Left colon (tissue), 2 donors: ENCODE measurements around the gene TMED1. TPM values are rescaled to one million over a fixed set of nuclear protein-coding genes. Genes with fewer than 3 reads are reported as not detected.
A peak's percentile ranks its signal among the peaks of the same experiment; 100 is the strongest.

Experiments used
- ATAC-seq: fragments of 200-7000 bp; cut with Tn5 transposase; one replicate; pipeline ENCODE4 v1.9.1; 2020; ENCODE audit warnings: mild to moderate bottlenecking, moderate library complexity
- DNase-seq, 2 donors: peaks; one replicate each; pipeline ENCODE4 v3.0.0-alpha.2; 2020
- intact Hi-C, 2 donors: fragments of 100-400 bp; cut with DNase I in 1 of 2; cut with micrococcal nuclease in 1 of 2; formaldehyde crosslinking; loops; one replicate each; pipeline versions ENCODE4 v1.11.2 to v1.14.0; 2022; cut with DNase I, micrococcal nuclease
- total RNA-seq, 2 donors: library from RNA; stranded (reverse); fragmentation: NEBNext Ultra II Directional; extraction: Animal tissue kit (Norgen Biotek cat#: 25700); gene quantifications; one replicate each; pipeline ENCODE4 v1.2.1, GENCODE V29; 2021
- donor health status: DM: no; HTN: no; CAD: no.
- donor health status: DM: yes; HTN: yes; CAD: no.

The TMED1 gene
- total RNA-seq, 2 donors from 2014 or later: 16.9 to 19.5 TPM

DNA sequence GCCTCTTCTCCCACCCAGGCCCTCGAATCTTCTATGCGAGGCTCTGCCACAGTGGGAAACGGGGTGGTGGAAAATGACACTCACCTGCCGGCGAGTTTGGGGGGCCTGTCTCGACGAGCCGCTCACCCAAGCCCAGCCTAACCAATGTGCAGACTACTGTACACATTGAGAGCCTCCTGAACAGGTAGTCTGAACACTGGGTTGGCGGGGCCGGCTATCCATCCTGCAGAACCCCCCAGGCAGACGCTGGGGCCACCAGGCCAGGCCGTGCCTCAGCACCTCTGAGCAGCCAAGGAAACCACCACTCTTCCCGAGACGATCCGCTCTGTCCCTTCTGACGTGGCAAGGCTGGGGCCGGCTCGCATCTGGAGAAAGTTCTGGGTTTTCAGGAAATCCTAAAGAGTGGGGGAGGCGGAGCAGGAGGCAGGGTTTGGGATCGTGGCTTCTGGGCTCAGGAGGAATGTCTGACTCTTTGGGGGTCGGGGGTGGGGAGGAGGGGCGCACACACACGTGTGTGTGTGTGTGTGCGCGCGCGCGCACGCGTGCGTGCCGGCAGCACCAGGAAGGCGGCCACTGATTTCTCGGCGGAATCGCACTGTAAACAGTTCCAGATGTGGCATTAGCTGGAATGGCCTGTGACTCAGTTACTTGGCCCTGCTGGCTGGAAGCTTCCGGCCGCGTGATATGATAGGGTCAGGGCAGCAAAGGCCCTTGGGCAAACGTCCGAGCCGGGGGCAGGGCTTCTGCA is 18.5 kb downstream of the TMED1 start:
- DNase-seq: peak; percentile 48 to 55
- no peak for ATAC-seq
- intact Hi-C loops: no loop called here

- intact Hi-C loops: no loop called here
- no peak for ATAC-seq
- DNase-seq: no peak
These were observed 19.3 kb downstream of the TMED1 start for GRCh38 chr19:10816691-10817090.

GRCh38 chr19:10815969-10816644 is 19.9 kb downstream of the TMED1 start:
- no peak for ATAC-seq

GRCh38 chr19:10815007-10815536 is 20.9 kb downstream of the TMED1 start:
- no peak for DNase-seq
- intact Hi-C loops: no loop called here

More at GRCh38 chr19:10815969-10816644, 19.9 kb downstream of the TMED1 start:
- DNase-seq: no peak
- intact Hi-C loops: no loop called here

GRCh38 chr19:10812902-10813404 is 23.1 kb downstream of the TMED1 start:
- DNase-seq (peak in 1 of 2 donors; percentile 61), ATAC-seq (no peak)
- intact Hi-C loops: no loop called here

More at GRCh38 chr19:10815007-10815536, 20.9 kb downstream of the TMED1 start:
- ATAC-seq: no peak

DNA sequence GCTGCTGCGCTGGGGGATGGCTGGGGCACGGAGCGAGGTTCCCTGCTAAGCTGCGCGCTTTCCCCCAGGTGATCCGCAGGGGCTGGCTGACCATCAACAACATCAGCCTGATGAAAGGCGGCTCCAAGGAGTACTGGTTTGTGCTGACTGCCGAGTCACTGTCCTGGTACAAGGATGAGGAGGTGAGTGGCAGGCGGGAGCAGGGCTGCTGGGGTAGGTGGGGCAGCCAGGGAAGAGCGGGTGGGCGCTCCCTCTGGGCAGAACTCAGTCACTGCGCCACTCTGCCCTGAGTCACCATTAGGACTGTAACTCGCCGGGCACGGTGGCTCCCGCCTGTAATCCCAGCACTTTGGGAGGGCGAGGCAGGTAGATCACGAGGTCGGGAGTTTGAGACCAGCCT is 23.8 kb downstream of the TMED1 start:
- intact Hi-C loops: no loop called here
- no peak for DNase-seq
- no peak for ATAC-seq

DNA sequence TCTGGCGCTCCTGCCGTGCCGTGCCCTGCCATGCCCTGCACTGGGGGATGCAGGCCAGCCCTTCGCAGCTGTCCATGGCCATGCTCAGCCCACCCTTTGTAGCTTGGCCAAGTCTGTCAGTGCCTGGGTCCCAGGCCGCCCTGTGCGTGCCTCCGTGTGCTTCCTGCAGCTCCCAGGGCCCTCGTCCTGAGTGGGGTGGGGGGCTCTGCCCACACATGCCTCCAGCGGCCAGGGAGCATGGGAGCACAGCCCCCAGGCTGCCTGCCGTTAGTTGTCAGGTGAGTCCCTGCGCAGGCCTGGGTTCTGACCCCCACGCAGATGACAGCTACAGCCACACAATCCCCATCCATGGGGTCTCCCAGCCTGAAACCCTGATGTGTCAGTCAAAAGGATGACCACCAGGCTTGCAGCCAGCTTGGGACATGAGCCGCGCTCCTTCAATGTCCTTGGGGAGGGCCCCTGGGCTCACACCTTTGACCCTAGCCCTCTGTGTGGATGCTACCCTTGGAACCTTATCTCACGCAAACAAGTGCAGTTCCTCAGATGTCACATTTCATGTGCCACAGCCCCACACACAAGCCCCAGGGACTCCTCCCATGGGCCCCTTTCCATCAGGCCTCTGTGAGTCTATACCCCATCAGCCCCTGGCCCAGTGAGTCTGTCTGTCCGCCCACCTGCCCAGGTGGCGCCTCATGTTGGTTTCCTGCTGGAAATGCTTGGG is 24.5 kb downstream of the TMED1 start:
- no peak for DNase-seq
- intact Hi-C loops: no loop called here
- peak; percentile 2 for ATAC-seq

GRCh38 chr19:10809651-10810285 is 26.2 kb downstream of the TMED1 start:
- DNase-seq (no peak), ATAC-seq (peak; percentile 2)
- intact Hi-C loops: no loop called here

- DNase-seq (no peak), ATAC-seq (peak; percentile 44)
- intact Hi-C loops: no loop called here
These were observed 26.9 kb downstream of the TMED1 start for GRCh38 chr19:10808937-10809649.

DNA sequence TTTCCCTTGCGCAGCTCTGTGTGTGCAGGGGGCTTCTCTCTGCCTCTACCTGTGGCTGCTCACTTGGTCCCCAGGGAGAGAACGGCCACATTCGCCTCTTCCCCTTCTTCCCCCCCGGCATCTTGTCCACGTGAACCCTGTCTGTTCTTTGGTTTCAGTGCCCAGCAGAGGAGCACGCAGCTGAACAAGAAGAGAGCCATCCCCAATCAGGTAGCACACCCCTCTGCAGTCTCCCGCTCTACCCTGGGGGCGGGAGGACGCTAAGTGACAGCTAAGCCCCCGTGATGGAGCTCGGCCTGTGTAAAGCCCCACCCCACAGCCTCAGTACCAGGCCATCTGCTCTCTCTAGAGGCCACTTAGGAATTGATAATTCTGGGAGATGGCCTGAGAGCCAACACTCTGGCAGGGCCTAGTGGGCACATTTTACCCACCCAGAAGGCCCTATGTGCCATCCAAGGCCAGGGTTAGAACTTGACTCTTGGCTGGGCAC is 30.2 kb downstream of the TMED1 start:
- ATAC-seq (no peak), DNase-seq (no peak)
- intact Hi-C loops: no loop called here

- no peak for DNase-seq
- no peak for ATAC-seq
- intact Hi-C loops: no loop called here
These were observed 30.8 kb downstream of the TMED1 start for GRCh38 chr19:10805065-10805757.

DNA sequence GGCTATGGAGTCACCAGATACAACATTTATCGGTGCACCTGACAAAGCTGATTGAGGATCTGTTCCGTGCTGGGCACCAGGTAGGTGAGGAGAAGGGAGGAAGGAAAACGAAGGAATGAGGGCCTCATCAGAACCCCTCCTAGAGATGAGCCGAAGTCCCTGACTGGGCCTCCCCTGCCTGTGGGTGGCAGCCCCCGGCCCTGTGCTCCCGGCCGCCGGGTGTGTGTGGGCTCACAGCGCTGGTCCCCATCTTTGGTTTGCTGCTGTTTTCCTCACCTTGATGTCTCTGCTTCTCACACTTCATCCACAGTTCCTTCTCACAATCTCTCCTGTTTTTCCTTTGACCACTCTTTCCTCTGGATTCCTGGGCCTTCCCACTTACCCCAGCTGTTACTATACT is 32.8 kb downstream of the TMED1 start:
- ATAC-seq (no peak), DNase-seq (no peak)
- intact Hi-C loops: no loop called here

- intact Hi-C loops: no loop called here
- ATAC-seq: no peak
- no peak for DNase-seq
These were observed 33.5 kb downstream of the TMED1 start for GRCh38 chr19:10802479-10802878.

DNA sequence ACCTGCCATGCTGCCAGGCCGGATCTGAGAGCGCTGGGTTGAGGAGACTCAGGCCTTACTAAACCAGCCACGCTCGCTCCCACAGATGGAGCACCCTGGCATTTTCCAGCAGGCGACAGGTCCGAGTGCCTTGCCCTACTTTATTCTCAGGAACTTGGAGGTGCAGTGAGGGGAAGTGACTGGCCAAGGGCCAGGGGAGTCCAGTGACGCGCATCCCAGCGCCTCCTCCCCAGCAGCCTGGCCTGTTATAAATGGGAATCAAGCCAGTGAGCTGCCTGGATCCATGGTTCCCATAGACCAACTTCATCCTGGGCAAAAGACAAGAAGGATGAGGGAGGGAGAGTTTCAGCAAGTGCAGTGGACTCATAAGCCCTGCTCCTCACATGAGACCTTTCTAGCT is 35.5 kb downstream of the TMED1 start:
- DNase-seq (no peak), ATAC-seq (no peak)
- intact Hi-C loops: no loop called here

DNA sequence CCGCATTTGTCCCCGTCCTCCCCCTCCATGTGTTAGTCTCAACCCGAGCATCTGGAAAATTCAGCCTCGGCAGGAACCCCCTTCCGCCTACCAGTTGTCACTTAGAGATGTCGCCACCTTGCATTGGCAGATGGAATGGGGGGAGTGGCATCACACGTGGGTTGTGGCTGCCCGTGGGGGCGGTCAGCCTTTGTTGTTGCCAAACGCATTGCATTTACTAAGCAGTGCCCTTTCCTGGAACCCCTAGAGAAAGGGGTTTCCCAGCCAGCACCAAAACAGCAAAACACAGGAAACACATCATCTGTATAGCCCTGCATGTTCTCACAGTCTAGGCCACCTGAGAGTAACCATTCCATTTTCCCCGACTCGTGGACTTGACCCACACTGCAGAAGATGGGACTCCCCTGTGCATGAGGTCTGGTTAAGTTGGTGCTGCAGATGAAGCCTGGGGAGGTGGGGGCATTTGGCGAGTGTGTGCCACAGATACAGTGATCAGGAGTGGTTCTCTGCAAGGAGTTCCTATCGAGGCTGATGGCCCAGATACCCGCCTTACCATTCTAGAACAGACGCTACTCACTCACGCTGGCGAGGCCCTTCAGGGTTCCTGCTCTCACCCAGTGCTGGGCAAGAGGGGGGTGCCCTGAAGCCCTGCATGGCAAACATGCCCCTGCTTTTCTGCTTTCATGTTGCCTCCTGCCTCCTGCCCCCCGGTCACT is 38.3 kb downstream of the TMED1 start:
- intact Hi-C loops: no loop called here
- ATAC-seq (peak; percentile 10), DNase-seq (no peak)

DNA sequence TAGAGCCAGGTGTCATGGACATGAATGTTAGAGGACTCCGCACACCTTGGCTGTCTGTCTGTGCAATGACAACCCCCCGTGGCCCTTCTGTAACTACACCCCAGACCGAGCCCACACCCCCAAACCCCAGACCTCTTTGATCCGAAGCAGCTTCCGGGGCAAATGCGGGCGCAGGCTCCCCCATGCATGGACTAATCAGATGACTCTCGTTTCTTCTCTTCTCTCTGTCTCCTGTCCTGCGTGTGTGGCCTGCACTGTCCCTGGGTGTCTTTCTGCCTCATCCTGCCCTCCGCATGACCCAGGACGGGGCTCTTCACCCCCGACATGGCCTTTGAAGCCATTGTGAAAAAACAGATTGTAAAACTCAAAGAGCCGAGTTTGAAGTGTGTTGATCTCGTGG is 38.9 kb downstream of the TMED1 start:
- intact Hi-C loops: no loop called here
- ATAC-seq (peak; percentile 8), DNase-seq (no peak)

- DNase-seq (no peak), ATAC-seq (no peak)
- intact Hi-C loops: no loop called here
These were observed 39.4 kb downstream of the TMED1 start for GRCh38 chr19:10796653-10797052.
